ENCODE measurements around the gene CRIM1.

The CRIM1 gene

GRCh38 chr2:36459725-36460137, 104.2 kb downstream of the CRIM1 start:
- DNase-seq = no peak

GRCh38 chr2:36461039-36461681, 105.6 kb downstream of the CRIM1 start:
- no peak for DNase-seq

GRCh38 chr2:36462311-36462935, 106.8 kb downstream of the CRIM1 start:
- no peak for DNase-seq

GRCh38 chr2:36463365-36463764, 107.8 kb downstream of the CRIM1 start:
- no peak for DNase-seq

GRCh38 chr2:36464006-36464721, 108.6 kb downstream of the CRIM1 start:
- no peak for DNase-seq

GRCh38 chr2:36466135-36466534, 110.6 kb downstream of the CRIM1 start:
- no peak for DNase-seq

- no peak for DNase-seq
These were observed 113.0 kb downstream of the CRIM1 start for GRCh38 chr2:36468463-36469105.

- DNase-seq = no peak
These were observed 113.5 kb downstream of the CRIM1 start for GRCh38 chr2:36469106-36469477.

GRCh38 chr2:36469710-36470109, 114.1 kb downstream of the CRIM1 start:
- DNase-seq = no peak

- DNase-seq = no peak
These were observed 117.7 kb downstream of the CRIM1 start for GRCh38 chr2:36473230-36473629.

- no peak for DNase-seq
These were observed 120.8 kb downstream of the CRIM1 start for GRCh38 chr2:36476411-36476810.

- DNase-seq = no peak
These were observed 121.7 kb downstream of the CRIM1 start for GRCh38 chr2:36477315-36477714.

- no peak for DNase-seq
These were observed 122.2 kb downstream of the CRIM1 start for GRCh38 chr2:36477746-36478145.

GRCh38 chr2:36478332-36478738, 122.8 kb downstream of the CRIM1 start:
- DNase-seq = no peak

- no peak for DNase-seq
These were observed 123.4 kb downstream of the CRIM1 start for GRCh38 chr2:36478999-36479398.

GRCh38 chr2:36479406-36479805, 123.8 kb downstream of the CRIM1 start:
- no peak for DNase-seq

GRCh38 chr2:36480028-36480427, 124.5 kb downstream of the CRIM1 start:
- DNase-seq = no peak

- DNase-seq = no peak
These were observed 125.1 kb downstream of the CRIM1 start for GRCh38 chr2:36480636-36481035.

- no peak for DNase-seq
These were observed 126.1 kb downstream of the CRIM1 start for GRCh38 chr2:36481709-36482108.

- DNase-seq = no peak
These were observed 127.1 kb downstream of the CRIM1 start for GRCh38 chr2:36482576-36483214.

GRCh38 chr2:36483290-36483689, 127.7 kb downstream of the CRIM1 start:
- no peak for DNase-seq

- no peak for DNase-seq
These were observed 128.9 kb downstream of the CRIM1 start for GRCh38 chr2:36484454-36484853.

GRCh38 chr2:36485521-36485920, 129.9 kb downstream of the CRIM1 start:
- no peak for DNase-seq

Data from activated CD8-positive, alpha-beta memory T cell treated with anti-CD3 and anti-CD28 coated beads, Interleukin-2, amount 50 U/mL, for 4 hours (primary cell).